GM18520 (cell line): ENCODE measurements around the gene ZNF311.
A peak's percentile ranks its signal among the peaks of the same experiment; 100 is the strongest.
"Not testable (repeated sequence)": the region's sequence is repeated elsewhere in the genome, so short reads cannot be mapped to it uniquely, and the experiment has no call there.

Experiments used
- ATAC-seq: cut with Tn5 transposase; IDR thresholded peaks from one replicate; pipeline ENCODE4 v1.9.1; 2021; ENCODE audit not compliant: unreplicated experiment

ZNF311 gene

DNA sequence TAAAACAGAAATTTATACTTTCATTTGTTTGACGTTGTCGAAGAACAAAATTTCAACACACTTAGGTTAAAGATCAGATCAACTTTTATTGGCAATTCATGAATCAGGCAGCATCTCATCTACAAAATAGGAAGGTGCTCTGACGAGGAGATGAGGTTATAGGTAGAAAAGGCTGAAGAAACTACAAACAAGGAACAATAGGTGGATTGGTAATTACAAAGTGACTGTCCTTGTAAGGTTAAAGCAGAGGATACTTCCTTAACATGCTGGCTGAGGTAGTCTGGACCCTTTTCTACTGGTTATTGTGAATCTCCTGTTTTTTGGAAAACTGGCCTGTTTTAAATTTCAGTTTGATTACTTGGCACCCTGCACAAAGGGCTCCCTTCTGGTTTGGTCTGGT lies 48.8 kb downstream of the ZNF311 start:
- ATAC-seq: no peak

DNA sequence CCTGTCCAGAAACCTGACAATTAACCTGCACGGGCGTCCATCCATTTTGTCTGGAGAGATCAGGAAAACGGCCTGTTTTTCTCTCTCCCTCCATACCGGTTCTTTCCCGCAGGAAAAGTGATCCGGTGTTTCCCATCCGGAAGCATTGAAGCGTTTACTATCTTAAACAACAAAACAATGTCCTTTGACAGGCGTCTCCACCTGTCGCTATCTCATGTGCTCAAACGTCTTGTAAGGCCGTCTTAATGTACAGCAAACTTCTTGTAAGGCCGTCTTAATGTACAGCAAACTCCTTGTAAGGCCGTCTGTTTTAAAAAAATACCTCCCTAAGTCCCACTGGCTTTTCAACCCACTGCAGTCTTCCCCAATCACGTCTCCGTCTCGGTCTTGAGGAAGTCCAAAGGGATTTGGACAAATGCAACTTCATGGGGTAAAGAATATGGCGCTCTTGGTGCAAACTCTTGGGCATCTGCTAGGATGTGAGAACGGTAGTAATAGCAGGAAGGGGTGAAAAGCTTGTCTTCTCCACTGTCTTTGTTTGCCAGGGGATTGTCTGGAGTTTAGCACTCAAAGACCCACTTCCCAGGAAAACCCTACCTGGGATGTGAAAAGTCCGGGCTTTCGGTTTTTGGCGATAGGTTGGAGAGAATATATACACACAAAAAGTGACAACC lies 51.4 kb downstream of the ZNF311 start:
- no peak for ATAC-seq

DNA sequence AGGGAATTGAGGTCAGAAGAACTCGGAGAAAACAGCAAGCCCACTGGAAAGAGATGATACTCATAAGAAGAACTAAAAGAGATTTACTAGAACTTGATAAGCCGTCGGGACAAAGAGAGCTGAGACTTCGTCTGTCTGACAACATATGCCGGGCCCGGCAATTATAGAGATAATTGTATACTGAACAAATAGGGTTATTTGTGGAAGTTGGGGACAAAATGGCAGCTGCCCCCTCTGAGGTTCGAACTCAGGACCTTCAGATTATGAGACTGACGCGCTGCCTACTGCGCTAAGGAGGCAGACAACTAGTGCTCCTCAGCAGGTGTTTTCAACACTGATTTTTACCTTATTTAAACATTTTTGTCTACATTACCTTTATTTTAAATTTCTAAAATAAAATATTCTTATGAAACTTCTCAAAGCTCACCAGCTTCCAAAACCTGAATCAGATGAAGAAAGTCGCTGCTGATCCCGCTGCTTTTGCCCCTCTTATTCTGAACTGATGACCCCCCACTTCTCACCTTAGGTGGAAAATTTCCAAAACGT lies 52.0 kb downstream of the ZNF311 start:
- peak; percentile 56 for ATAC-seq

DNA sequence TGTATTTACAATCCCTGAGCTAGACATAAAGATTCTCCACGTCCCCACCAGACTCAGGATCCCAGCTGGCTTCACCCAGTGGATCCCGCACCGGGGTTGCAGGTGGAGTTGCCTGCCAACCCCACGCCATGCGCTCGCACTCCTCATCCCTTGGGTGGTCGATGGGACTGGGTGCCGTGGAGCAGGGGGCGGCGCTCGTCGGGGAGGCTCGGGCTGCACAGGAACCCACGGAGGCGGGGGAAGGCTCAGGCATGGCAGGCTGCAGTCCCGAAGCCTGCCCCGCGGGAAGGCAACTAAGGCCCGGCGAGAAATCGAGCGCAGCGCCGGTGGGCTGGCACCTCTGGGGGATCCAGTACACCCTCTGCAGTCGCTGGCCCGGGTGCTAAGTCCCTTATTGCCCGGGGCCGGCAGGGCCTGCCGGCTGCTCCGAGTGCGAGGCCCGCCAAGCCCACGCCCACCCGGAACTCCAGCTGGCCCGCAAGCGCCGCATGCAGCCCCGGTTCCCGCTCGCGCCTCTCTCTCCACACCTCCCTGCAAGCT lies 55.4 kb downstream of the ZNF311 start:
- ATAC-seq: not testable (repeated sequence)

DNA sequence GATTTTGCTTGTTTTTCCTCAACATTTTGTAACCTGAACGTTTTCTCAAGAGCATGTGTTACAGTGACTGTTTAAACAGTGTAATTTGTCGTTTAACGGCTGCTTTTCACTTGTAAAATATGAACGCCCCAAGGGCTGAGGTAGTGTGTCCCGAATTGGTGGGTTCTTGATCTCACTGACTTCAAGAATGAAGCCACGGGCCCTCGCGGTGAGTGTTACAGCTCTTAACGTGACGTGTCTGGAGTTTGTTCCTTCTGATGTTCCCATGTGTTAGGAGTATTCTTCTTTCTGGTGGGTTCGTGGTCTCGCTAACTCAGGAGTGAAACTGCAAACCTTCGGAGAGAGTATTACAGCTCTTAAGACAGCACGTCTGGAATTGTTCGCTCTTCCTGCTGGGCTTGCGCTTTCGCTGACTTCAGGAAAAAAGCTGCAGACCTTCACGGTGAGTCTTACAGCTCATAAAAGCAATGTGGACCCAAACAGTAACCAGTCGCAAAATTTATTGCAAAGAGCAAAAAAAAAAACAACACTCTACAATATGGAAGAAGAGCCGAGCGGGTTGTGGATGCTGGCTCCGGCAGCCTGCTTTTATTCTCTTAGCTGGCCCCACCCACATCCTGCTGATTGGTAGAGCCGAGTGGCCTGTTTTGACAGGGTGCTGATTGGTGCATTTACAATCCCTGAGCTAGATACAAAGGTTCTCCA lies 56.2 kb downstream of the ZNF311 start:
- ATAC-seq: no peak

DNA sequence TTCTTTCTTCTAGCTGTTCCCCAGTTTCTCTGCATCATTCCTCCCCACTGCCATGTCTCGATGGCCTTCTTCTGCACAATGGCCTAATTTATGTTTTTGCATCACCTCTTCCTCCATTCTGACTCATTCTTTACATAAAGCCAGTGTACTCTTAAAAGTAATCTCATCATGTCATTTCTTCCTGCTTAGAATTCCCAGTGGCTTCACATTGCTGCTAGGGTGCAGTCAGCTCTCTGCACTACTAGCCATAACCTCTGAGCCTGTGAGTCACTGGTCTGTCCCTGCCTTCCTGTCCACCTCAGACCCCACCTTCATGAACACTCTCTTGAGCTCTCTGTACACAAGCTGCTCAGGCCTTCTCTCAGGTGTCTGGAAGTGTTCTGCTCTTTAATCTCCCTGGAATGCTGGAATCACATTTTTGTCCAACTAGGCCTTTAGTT lies 57.3 kb downstream of the ZNF311 start:
- no peak for ATAC-seq

DNA sequence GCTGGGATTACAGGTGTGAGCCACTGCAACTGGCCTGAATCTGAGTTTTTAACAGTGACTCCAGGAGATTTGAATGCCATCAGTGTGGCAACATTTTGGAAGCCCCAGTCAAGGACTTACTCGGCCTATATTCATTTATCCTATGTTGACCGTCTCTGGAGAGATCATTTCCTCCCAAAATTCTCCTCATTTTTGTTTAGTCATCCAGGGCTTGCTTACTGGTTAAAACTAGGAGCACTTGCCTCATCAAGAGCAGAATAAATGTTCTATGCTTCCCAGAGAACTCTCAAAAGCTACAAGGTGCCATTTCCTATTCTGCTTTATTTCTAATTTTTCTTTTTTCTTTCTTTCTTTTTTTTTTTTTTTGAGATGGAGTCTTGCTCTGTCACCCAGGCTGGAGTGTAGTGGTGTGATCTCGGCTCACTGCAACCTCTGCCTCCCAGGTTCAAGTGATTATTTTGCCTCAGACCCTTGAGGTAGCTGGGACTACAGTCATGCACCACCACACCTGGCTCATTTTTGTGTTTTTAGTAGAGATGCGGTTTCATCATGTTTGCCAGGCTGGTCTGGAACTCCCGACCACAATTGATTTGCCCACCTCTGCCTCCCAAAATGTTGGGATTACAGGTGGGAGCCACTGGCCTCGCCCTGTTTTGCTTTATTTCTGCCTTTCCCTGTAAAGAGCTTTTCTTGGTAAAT lies 57.9 kb downstream of the ZNF311 start:
- no peak for ATAC-seq

DNA sequence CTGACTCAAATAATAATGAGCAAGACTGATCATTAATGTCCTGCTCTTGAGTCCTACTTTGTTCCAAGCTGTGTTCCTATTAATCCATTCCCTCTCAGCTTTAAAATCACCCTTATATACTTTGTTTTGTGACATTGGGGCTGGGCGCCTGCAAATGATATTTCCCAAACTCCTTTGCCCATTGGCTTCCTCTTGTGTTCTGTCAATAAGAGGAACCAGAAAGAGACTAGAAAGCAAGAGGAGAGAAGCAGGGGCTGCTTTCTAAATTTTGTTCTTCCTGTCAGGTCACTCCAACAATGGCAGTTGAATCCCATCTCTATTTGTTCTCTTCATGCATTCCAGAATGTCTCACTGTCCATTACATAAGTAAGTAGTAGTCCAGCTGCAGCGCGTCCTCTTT lies 59.8 kb downstream of the ZNF311 start:
- no peak for ATAC-seq
